Measurements from ENCODE around the gene PSTPIP1.

The PSTPIP1 gene

DNA sequence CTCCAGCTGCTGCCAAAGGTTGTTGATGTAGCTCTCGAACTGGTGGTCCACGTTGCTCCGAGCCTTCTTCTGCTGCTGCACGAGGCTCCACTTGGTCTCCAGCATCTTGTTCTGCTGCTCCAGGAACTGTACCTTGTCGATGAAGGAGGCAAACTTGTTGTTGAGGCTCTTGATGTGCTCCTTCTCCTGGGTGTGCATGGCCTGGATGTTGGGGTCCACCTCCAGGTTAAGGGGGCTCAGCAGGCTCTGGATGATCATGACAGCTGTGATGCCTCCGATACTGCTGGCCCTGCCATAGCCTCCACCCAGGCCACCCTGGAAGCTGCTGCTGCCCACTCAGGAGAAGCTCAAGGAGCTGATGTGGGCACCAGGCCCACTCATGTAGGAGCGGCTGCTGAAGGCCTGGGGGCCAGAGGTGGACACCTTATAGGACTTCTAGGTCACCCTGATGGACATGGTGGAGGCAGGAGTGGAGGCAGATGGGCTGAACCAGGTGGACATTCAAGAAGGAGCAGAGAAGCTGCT is 14.9 kb upstream of the PSTPIP1 start:
- Mint-ChIP-seq H3K27ac (no peak overlapping the region), H3K4me1 (no peaks in the 10 kb centered on the region), H3K36me3 (ENCODE audit: low read depth) (peaks cover 4% of the 10 kb centered on the region), H3K9me3 (peaks cover 21% of the 10 kb centered on the region), H3K4me3 (no peak overlapping the region), H3K27me3 (ENCODE audit: low read depth) (peaks cover 6% of the 10 kb centered on the region)
- TF ChIP-seq, protein P1, sequence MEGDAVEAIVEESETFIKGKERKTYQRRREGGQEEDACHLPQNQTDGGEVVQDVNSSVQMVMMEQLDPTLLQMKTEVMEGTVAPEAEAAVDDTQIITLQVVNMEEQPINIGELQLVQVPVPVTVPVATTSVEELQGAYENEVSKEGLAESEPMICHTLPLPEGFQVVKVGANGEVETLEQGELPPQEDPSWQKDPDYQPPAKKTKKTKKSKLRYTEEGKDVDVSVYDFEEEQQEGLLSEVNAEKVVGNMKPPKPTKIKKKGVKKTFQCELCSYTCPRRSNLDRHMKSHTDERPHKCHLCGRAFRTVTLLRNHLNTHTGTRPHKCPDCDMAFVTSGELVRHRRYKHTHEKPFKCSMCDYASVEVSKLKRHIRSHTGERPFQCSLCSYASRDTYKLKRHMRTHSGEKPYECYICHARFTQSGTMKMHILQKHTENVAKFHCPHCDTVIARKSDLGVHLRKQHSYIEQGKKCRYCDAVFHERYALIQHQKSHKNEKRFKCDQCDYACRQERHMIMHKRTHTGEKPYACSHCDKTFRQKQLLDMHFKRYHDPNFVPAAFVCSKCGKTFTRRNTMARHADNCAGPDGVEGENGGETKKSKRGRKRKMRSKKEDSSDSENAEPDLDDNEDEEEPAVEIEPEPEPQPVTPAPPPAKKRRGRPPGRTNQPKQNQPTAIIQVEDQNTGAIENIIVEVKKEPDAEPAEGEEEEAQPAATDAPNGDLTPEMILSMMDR (IDR thresholded peaks at IDR 0.05; ENCODE audit: unreplicated experiment in 3 of 3), result no peak

- H3K4me1 Mint-ChIP-seq, result no peaks in the 10 kb centered on the region
- TF ChIP-seq, protein P1 (IDR thresholded peaks at IDR 0.05; ENCODE audit: unreplicated experiment in 3 of 3), result no peak
- peaks cover 4% of the 10 kb centered on the region for H3K36me3 Mint-ChIP-seq (ENCODE audit: low read depth)
- no peak overlapping the region for H3K4me3 Mint-ChIP-seq
- peaks cover 15% of the 10 kb centered on the region for H3K9me3 Mint-ChIP-seq
- H3K27ac Mint-ChIP-seq, result no peak overlapping the region
- H3K27me3 Mint-ChIP-seq (ENCODE audit: low read depth), result peaks cover 3% of the 10 kb centered on the region
Observed at GRCh38 chr15:76982356-76982755, 12.6 kb upstream of the PSTPIP1 start.

GRCh38 chr15:76982756-76983155 is 12.2 kb upstream of the PSTPIP1 start:
- Mint-ChIP-seq H3K4me3 (no peak overlapping the region), H3K27ac (no peak overlapping the region), H3K4me1 (no peaks in the 10 kb centered on the region), H3K9me3 (peaks cover 14% of the 10 kb centered on the region), H3K27me3 (ENCODE audit: low read depth) (peaks cover 3% of the 10 kb centered on the region), H3K36me3 (ENCODE audit: low read depth) (peaks cover 4% of the 10 kb centered on the region)
- TF ChIP-seq, protein P1 (IDR thresholded peaks at IDR 0.05; ENCODE audit: unreplicated experiment in 3 of 3), result no peak

- Mint-ChIP-seq H3K9me3 (peaks cover 6% of the 10 kb centered on the region), H3K4me3 (no peak overlapping the region), H3K27me3 (ENCODE audit: low read depth) (peaks cover 6% of the 10 kb centered on the region), H3K27ac (no peak overlapping the region), H3K36me3 (ENCODE audit: low read depth) (peaks cover 4% of the 10 kb centered on the region), H3K4me1 (no peaks in the 10 kb centered on the region)
- TF ChIP-seq, protein P1 (IDR thresholded peaks at IDR 0.05; ENCODE audit: unreplicated experiment in 3 of 3), result no peak
Observed at GRCh38 chr15:76983590-76984375, 11.1 kb upstream of the PSTPIP1 start.

DNA sequence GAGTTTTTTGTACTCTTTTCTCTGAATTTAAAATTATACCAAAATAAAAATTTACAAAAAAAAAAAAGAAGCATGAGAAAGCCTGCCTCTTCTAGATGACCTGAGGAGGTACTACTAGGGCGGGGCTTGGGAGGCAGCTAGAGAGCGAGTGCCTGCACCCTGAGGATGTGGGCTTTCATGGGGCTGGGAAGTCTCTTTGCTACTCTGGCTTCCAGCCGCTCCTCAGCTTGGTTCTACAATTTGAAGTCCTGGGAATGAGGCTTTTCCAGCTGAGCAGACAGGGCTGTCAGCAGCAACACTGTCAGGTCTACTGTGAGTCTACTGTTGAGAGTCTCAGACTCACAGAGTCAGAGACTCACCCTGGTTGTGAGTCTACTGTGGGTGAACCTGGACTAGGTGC is 8.2 kb upstream of the PSTPIP1 start:
- TF ChIP-seq, protein P1 (IDR thresholded peaks at IDR 0.05; ENCODE audit: unreplicated experiment in 3 of 3), result no peak
- H3K4me1 Mint-ChIP-seq, result no peaks in the 10 kb centered on the region
- no peaks in the 10 kb centered on the region for H3K9me3 Mint-ChIP-seq
- H3K4me3 Mint-ChIP-seq, result no peak overlapping the region
- no peak overlapping the region for H3K27ac Mint-ChIP-seq
- H3K27me3 Mint-ChIP-seq (ENCODE audit: low read depth), result peaks cover 14% of the 10 kb centered on the region
- no peaks in the 10 kb centered on the region for H3K36me3 Mint-ChIP-seq (ENCODE audit: low read depth)

DNA sequence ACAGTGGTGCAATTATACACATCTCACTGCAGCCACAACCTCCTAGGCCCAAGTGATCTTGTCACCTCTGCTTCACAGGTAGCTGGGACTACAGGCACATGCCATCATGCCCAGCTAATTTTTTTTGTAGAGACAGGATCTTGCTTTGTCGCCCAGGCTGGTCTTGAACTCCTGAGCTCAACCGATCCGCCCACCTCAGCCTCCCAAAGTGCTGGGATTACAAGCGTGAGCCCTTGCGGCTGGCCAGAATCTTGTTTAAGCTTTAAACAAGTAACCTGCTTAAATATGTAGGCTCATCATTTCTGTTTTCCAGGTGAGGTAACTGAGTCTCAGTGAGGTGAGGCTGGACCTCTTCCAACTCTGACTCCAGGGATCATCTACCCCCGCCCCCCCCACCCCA is 7.7 kb upstream of the PSTPIP1 start:
- Mint-ChIP-seq H3K27ac (no peak overlapping the region), H3K9me3 (no peaks in the 10 kb centered on the region)

More for the DNA sequence above, 7.7 kb upstream of the PSTPIP1 start:
- peaks cover 19% of the 10 kb centered on the region for H3K27me3 Mint-ChIP-seq (ENCODE audit: low read depth)
- no peaks in the 10 kb centered on the region for H3K4me1 Mint-ChIP-seq
- TF ChIP-seq, protein P1 (IDR thresholded peaks at IDR 0.05; ENCODE audit: unreplicated experiment in 3 of 3), result no peak
- no peaks in the 10 kb centered on the region for H3K36me3 Mint-ChIP-seq (ENCODE audit: low read depth)
- no peak overlapping the region for H3K4me3 Mint-ChIP-seq
